Inflammatory macrophage (primary cell): ENCODE results near the gene C10orf71.

Source experiments
- DNase-seq, 2 donors: peaks; one replicate each; pipeline ENCODE4 v3.0.0-alpha.2; 2020 to 2022

The C10orf71 gene

GRCh38 chr10:49362596-49363260 lies 63.8 kb downstream of the C10orf71 start:
- peak; percentile 65 to 73 for DNase-seq

GRCh38 chr10:49363309-49364031 lies 64.5 kb downstream of the C10orf71 start:
- no peak for DNase-seq

GRCh38 chr10:49364051-49364450 lies 65.1 kb downstream of the C10orf71 start:
- no peak for DNase-seq

GRCh38 chr10:49364747-49365146 lies 65.8 kb downstream of the C10orf71 start:
- no peak for DNase-seq

- DNase-seq, result no peak
These were observed 66.3 kb downstream of the C10orf71 start for GRCh38 chr10:49365275-49365674.

- DNase-seq, result no peak
These were observed 66.9 kb downstream of the C10orf71 start for GRCh38 chr10:49365675-49366415.

- no peak for DNase-seq
These were observed 67.5 kb downstream of the C10orf71 start for GRCh38 chr10:49366460-49366859.

GRCh38 chr10:49367600-49367999 lies 68.6 kb downstream of the C10orf71 start:
- no peak for DNase-seq

- no peak for DNase-seq
These were observed 69.3 kb downstream of the C10orf71 start for GRCh38 chr10:49368256-49368655.

GRCh38 chr10:49369216-49370162 lies 70.5 kb downstream of the C10orf71 start:
- peak in 1 of 2 donors; percentile 43 for DNase-seq

GRCh38 chr10:49370326-49371100 lies 71.5 kb downstream of the C10orf71 start:
- DNase-seq, result no peak

GRCh38 chr10:49371967-49372366 lies 73.0 kb downstream of the C10orf71 start:
- peak; percentile 62 to 89 for DNase-seq

GRCh38 chr10:49373361-49373760 lies 74.4 kb downstream of the C10orf71 start:
- peak in 1 of 2 donors; percentile 15 for DNase-seq

GRCh38 chr10:49374740-49375139 lies 75.8 kb downstream of the C10orf71 start:
- no peak for DNase-seq

- no peak for DNase-seq
These were observed 76.6 kb downstream of the C10orf71 start for GRCh38 chr10:49375611-49376010.
